ENCODE results near the gene NRXN3.

DNA sequence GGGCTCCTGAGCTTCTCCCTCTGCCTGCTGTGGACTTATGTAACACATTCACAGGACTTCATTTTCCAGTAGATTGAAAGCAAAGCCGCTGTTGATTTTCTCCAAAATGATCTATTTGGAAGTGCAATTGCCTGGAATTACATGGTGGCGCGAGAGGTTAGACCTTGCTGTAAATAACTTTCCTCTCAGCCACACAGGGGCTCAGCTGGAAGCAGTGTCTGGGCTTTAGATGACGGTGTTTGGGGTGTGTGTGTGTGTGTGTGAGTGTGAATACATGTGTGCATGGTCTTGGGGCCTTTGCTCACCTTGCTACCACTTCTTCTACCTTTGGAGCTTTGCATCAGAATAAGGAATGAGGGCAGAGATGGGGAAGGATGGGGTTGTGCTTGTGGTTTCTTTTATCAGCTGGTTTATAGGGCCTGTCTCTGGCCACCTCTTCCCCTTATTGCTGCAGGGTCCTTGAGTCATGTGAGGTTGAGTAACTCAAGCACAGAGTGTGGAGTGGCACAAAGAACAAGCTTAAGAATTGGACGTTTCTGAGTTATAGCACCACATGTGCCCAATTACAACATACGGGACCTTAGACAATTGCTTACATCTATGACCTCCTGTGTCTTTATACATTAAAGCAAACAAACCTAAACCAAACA is 280.6 kb downstream of the NRXN3 start:
- TF ChIP-seq POLR2AphosphoS5 (IDR thresholded peaks at IDR 0.05; ENCODE audit: low read depth, low read length) = no peak
- TF ChIP-seq, protein P1, sequence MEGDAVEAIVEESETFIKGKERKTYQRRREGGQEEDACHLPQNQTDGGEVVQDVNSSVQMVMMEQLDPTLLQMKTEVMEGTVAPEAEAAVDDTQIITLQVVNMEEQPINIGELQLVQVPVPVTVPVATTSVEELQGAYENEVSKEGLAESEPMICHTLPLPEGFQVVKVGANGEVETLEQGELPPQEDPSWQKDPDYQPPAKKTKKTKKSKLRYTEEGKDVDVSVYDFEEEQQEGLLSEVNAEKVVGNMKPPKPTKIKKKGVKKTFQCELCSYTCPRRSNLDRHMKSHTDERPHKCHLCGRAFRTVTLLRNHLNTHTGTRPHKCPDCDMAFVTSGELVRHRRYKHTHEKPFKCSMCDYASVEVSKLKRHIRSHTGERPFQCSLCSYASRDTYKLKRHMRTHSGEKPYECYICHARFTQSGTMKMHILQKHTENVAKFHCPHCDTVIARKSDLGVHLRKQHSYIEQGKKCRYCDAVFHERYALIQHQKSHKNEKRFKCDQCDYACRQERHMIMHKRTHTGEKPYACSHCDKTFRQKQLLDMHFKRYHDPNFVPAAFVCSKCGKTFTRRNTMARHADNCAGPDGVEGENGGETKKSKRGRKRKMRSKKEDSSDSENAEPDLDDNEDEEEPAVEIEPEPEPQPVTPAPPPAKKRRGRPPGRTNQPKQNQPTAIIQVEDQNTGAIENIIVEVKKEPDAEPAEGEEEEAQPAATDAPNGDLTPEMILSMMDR (IDR thresholded peaks at IDR 0.05 in 2 of 3, conservative IDR thresholded peaks at IDR 0.05 in 1 of 3; ENCODE audit: borderline replicate concordance in 1 of 3, insufficient read depth in 1 of 3, low read depth in 2 of 3, low read length in 2 of 3) = no peak
- no peak for TF ChIP-seq POLR2A (IDR thresholded peaks at IDR 0.05; ENCODE audit: borderline replicate concordance, extremely low read depth, insufficient read depth, insufficient read length)

Data from HCT116 (cell line).